Ovary (tissue), 3 donors: ENCODE measurements around the gene YEATS2.

ENCODE experiments used
- EP300 ChIP-seq: sonication (generic); formaldehyde crosslinking; IDR thresholded peaks from one replicate; pipeline ENCODE4 v1.6.1; 2017; ENCODE audit warnings: antibody characterized with exemption
- POLR2A ChIP-seq: fragments of 450-650 bp; IDR thresholded peaks from one replicate; pipeline ENCODE4 v1.6.1; 2017; ENCODE audit warnings: antibody characterized with exemption, mild to moderate bottlenecking, moderate library complexity
- TF ChIP-seq, protein P1 (sequence below), 3 donors: fragments of 450-650 bp in 2 of 3; fragments of 200-600 bp in 1 of 3; IDR thresholded peaks; one replicate each; pipeline versions ENCODE4 v1.5.1 to v1.8.0; 2016 to 2022; ENCODE audit warnings: antibody characterized with exemption in 3 of 3, mild to moderate bottlenecking in 1 of 3
- donor health status: DM: no; HTN: no; CAD: no.

DNA sequence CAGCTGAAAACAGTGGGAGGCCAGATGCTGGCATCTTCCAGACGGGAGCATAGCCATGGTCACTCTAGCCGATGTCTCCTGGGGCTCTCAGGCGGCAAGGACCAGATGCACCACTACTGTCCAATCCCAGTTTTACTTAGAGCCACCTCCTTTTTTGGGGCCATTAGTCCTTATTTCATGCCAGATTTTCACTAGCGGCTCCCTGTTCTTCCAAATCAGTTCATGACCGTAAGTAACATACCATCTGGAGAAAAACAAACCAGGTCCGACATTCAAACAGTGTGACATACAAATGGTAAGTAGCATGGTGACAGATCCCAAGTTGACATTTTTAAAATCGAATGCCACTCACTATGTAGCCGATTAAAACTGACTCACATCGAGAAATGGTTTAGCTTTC is 131.9 kb downstream of the YEATS2 start:
- TF ChIP-seq, protein P1, sequence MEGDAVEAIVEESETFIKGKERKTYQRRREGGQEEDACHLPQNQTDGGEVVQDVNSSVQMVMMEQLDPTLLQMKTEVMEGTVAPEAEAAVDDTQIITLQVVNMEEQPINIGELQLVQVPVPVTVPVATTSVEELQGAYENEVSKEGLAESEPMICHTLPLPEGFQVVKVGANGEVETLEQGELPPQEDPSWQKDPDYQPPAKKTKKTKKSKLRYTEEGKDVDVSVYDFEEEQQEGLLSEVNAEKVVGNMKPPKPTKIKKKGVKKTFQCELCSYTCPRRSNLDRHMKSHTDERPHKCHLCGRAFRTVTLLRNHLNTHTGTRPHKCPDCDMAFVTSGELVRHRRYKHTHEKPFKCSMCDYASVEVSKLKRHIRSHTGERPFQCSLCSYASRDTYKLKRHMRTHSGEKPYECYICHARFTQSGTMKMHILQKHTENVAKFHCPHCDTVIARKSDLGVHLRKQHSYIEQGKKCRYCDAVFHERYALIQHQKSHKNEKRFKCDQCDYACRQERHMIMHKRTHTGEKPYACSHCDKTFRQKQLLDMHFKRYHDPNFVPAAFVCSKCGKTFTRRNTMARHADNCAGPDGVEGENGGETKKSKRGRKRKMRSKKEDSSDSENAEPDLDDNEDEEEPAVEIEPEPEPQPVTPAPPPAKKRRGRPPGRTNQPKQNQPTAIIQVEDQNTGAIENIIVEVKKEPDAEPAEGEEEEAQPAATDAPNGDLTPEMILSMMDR (IDR thresholded peaks at IDR 0.05) = no peak
- TF ChIP-seq POLR2A (no peak), EP300 (no peak)
